H1 (cell line): ENCODE measurements around the gene CDC26. TPM values are rescaled to one million over a fixed set of nuclear protein-coding genes. Genes with fewer than 3 reads are reported as not detected.

Experiments
- CTCF ChIA-PET: fragments of 300-600 bp; sonication (Branson Sonifier 250); formaldehyde crosslinking; loops from one replicate; lab custom pipeline; 2021; ENCODE audit not compliant: partially characterized antibody; lab: Charles Lee
- POLR2A ChIA-PET: fragments of 300-600 bp; sonication (Branson Sonifier 250); formaldehyde crosslinking; loops from one replicate; lab custom pipeline; 2021; ENCODE audit warnings: inconsistent platforms; ENCODE audit not compliant: partially characterized antibody; lab: Charles Lee
- DNase-seq, 2 experiments: peaks; one replicate each; pipeline versions ENCODE4 v3.0.0 to v3.0.0-alpha.2; 2010 to 2022; ENCODE audit warnings: low spot score in 2 of 2, low read depth in 1 of 2, mixed read lengths in 1 of 2
- FAIRE-seq: peaks from 2 replicates; lab custom pipeline; 2011; peaks lifted over from hg19 to GRCh38; lab: Jason Lieb, UNC
- H2AFZ ChIP-seq: 2 replicates; pipeline ENCODE4 v1.8.1; 2012; ENCODE audit warnings: low read length, inconsistent platforms
- H2AK5ac ChIP-seq: 2 replicates; pipeline ENCODE4 v1.6.1; 2013; ENCODE audit warnings: low read depth, low read length
- H2BK120ac ChIP-seq: replicated peaks from 2 replicates; pipeline ENCODE3; 2013; ENCODE audit warnings: low read depth, low read length, inconsistent platforms
- H2BK12ac ChIP-seq: 2 replicates; pipeline ENCODE4 v1.6.1; 2013; ENCODE audit warnings: low read depth, low read length
- H2BK15ac ChIP-seq: 2 replicates; pipeline ENCODE4 v1.6.1; 2013; ENCODE audit warnings: low read length
- H2BK20ac ChIP-seq: 2 replicates; pipeline ENCODE4 v1.6.1; 2013; ENCODE audit warnings: low read length
- H2BK5ac ChIP-seq: 2 replicates; pipeline ENCODE4 v1.6.1; 2013; ENCODE audit warnings: low read depth, low read length
- H3K14ac ChIP-seq: 2 replicates; pipeline ENCODE4 v1.6.1; 2013; ENCODE audit warnings: inconsistent platforms; ENCODE audit not compliant: insufficient read length
- H3K18ac ChIP-seq: 2 replicates; pipeline ENCODE4 v1.6.1; 2013; ENCODE audit warnings: low read length; ENCODE audit errors: extremely low read depth
- H3K23ac ChIP-seq: 2 replicates; pipeline ENCODE4 v1.6.1; 2013; ENCODE audit warnings: inconsistent platforms; ENCODE audit not compliant: insufficient read length
- H3K23me2 ChIP-seq: 2 replicates; pipeline ENCODE4 v1.6.1; 2013; ENCODE audit warnings: low read depth, low read length
- H3K27ac ChIP-seq: 2 replicates; pipeline ENCODE4 v1.6.1; 2011; ENCODE audit warnings: low read depth, low read length, inconsistent platforms
- H3K27me3 ChIP-seq, 4 experiments: replicated peaks in 1 of 4; 1 replicate in 1 of 4; 2 replicates in 3 of 4; pipeline versions ENCODE4 v1.6.1 to v1.8.1; 2011 to 2013; ENCODE audit warnings: low read length in 3 of 4, mild to moderate bottlenecking in 3 of 4, inconsistent platforms in 2 of 4, mixed read lengths in 2 of 4, moderate library complexity in 1 of 4; ENCODE audit not compliant: control insufficient read depth in 3 of 4, insufficient read depth in 3 of 4; ENCODE audit errors: extremely low read depth in 1 of 4
- H3K36me3 ChIP-seq, 4 experiments: 2 replicates each; pipeline versions ENCODE4 v1.6.1 to v1.8.1; 2011 to 2013; ENCODE audit warnings: mild to moderate bottlenecking in 4 of 4, low read length in 3 of 4, moderate library complexity in 2 of 4, control low read depth in 1 of 4, inconsistent platforms in 1 of 4; ENCODE audit not compliant: insufficient read depth in 4 of 4, control insufficient read depth in 2 of 4
- H3K4ac ChIP-seq: replicated peaks from 2 replicates; pipeline ENCODE3; 2013; ENCODE audit warnings: low read length, low read depth, mixed read lengths, inconsistent platforms; ENCODE audit not compliant: insufficient read length
- H3K4me1 ChIP-seq, 4 experiments: replicated peaks in 1 of 4; 1 replicate in 1 of 4; 2 replicates in 3 of 4; pipeline versions ENCODE4 v1.6.1 to v1.8.1; 2011 to 2013; ENCODE audit warnings: low read length in 3 of 4, inconsistent platforms in 2 of 4, mixed read lengths in 1 of 4; ENCODE audit not compliant: insufficient read depth in 4 of 4, control insufficient read depth in 3 of 4
- H3K4me2 ChIP-seq, 2 experiments: 2 replicates each; pipeline versions ENCODE4 v1.6.1 to v1.8.1; 2011 to 2013; ENCODE audit warnings: low read depth in 2 of 2, low read length in 2 of 2, control low read depth in 1 of 2, inconsistent platforms in 1 of 2, mild to moderate bottlenecking in 1 of 2; ENCODE audit not compliant: insufficient read depth in 1 of 2
- H3K4me3 ChIP-seq, 4 experiments: fragments of 200-600, 300-600 bp in 1 of 4; sonication (generic), shearing (Covaris generic), sonication (Bioruptor Twin) in 1 of 4; 2 replicates each; pipeline versions ENCODE4 v1.5.1 to v1.8.1; 2011 to 2016; ENCODE audit warnings: low read length in 4 of 4, low read depth in 3 of 4, control low read depth in 2 of 4, inconsistent platforms in 2 of 4, mild to moderate bottlenecking in 2 of 4, mixed read lengths in 1 of 4, moderate library complexity in 1 of 4; ENCODE audit not compliant: insufficient read depth in 2 of 4; ENCODE audit errors: extremely low read depth in 1 of 4
- H3K56ac ChIP-seq: replicated peaks from 2 replicates; pipeline ENCODE3; 2013; ENCODE audit warnings: low read depth, mild to moderate bottlenecking, mixed read lengths, low read length, inconsistent platforms; ENCODE audit not compliant: insufficient read length
- H3K79me1 ChIP-seq: 2 replicates; pipeline ENCODE4 v1.6.1; 2013; ENCODE audit warnings: low read depth, low read length, control low read depth
- H3K79me2 ChIP-seq, 2 experiments: 2 replicates each; pipeline versions ENCODE4 v1.6.1 to v1.8.1; 2012 to 2013; ENCODE audit warnings: low read length in 2 of 2, mild to moderate bottlenecking in 2 of 2, inconsistent platforms in 1 of 2; ENCODE audit not compliant: insufficient read depth in 2 of 2, control insufficient read depth in 1 of 2
- H3K9ac ChIP-seq, 4 experiments: replicated peaks in 1 of 4; 1 replicate in 1 of 4; 2 replicates in 3 of 4; pipeline versions ENCODE4 v1.6.1 to v1.8.1; 2011 to 2013; ENCODE audit warnings: low read depth in 3 of 4, low read length in 3 of 4, control low read depth in 2 of 4, mild to moderate bottlenecking in 2 of 4, moderate library complexity in 2 of 4, inconsistent platforms in 1 of 4; ENCODE audit errors: extremely low read depth in 1 of 4
- H3K9me3 ChIP-seq, 2 experiments: 2 replicates each; pipeline versions ENCODE4 v1.6.1 to v1.8.1; 2012 to 2013; ENCODE audit warnings: mild to moderate bottlenecking in 2 of 2, moderate library complexity in 2 of 2, control low read depth in 1 of 2, inconsistent platforms in 1 of 2, low read depth in 1 of 2, low read length in 1 of 2, mixed read lengths in 1 of 2; ENCODE audit not compliant: insufficient read depth in 2 of 2
- H4K20me1 ChIP-seq, 2 experiments: replicated peaks in 1 of 2; 2 replicates each; pipeline versions ENCODE3 to v1.8.1; 2011 to 2013; ENCODE audit warnings: inconsistent platforms in 2 of 2, low read length in 2 of 2, mild to moderate bottlenecking in 1 of 2; ENCODE audit not compliant: insufficient read depth in 2 of 2, control insufficient read depth in 1 of 2
- H4K5ac ChIP-seq: 2 replicates; pipeline ENCODE4 v1.6.1; 2013; ENCODE audit warnings: low read length, low read depth, mixed read lengths, inconsistent platforms; ENCODE audit not compliant: insufficient read length
- H4K8ac ChIP-seq: 2 replicates; pipeline ENCODE4 v1.8.0; 2013; ENCODE audit warnings: mild to moderate bottlenecking, moderate library complexity, low read length, inconsistent platforms; ENCODE audit not compliant: insufficient read depth; ENCODE audit errors: extremely low read depth
- H4K91ac ChIP-seq: replicated peaks from 2 replicates; pipeline ENCODE3; 2013; ENCODE audit warnings: low read length, mixed read lengths, inconsistent platforms; ENCODE audit not compliant: insufficient read length
- KDM4A ChIP-seq: IDR thresholded peaks from one replicate; pipeline ENCODE4 v1.7.1; 2012; ENCODE audit warnings: low read depth, mild to moderate bottlenecking, moderate library complexity, low read length, inconsistent platforms; ENCODE audit not compliant: severe bottlenecking
- TBP ChIP-seq: IDR thresholded peaks from 2 replicates; pipeline ENCODE4 v1.6.1; 2011; ENCODE audit warnings: low read depth, low read length, improper control_type of control experiment
- whole genome bisulfite sequencing, 2 experiments: shearing (Covaris generic) in 1 of 2; methylation state at CpG; one replicate each; pipeline versions ENCODE4 v1.1.6 to v1.1.7; 2013 to 2015; ENCODE audit warnings: low lambda C conversion rate in 2 of 2, mixed read lengths in 2 of 2, inconsistent platforms in 1 of 2, low coverage in 1 of 2, missing lambda C conversion rate in 1 of 2; ENCODE audit not compliant: insufficient replicate concordance in 2 of 2, insufficient coverage in 1 of 2, insufficient read length in 1 of 2; ENCODE audit errors: extremely low coverage in 1 of 2, missing lambda C conversion rate in 1 of 2; 5-methylcytosine and 5-hydroxymethylcytosine counted together
- polyA plus RNA-seq, 7 experiments: library from polyadenylated mRNA; depleted of rRNA in 3 of 7; stranded (reverse) in 5 of 7; unstranded in 2 of 7; fragments of >200 nt in 5 of 7; fragments of 200-250 nt in 2 of 7; gene quantifications; 1 replicate in 5 of 7; 2 replicates in 1 of 7; 4 replicates in 1 of 7; pipeline versions ENCODE4 v1.2.1 to v1.2.3, GENCODE V29; 2011 to 2013; ENCODE audit warnings: missing spikeins in 2 of 7, mixed read lengths in 2 of 7
- total RNA-seq: library from RNA; stranded (reverse); fragmentation: NEBNext Ultra II Directional; extraction: Animal tissue kit (Norgen Biotek cat#: 25700); gene quantifications from 2 replicates; pipeline ENCODE4 v1.2.1, GENCODE V29; 2021

Gene CDC26
- total and polyA plus RNA-seq, 2 of the 8 experiments (the other 6 are each of a cell fraction or from before 2014, with no cell fraction given): 31.5 to 41.9 TPM

DNA sequence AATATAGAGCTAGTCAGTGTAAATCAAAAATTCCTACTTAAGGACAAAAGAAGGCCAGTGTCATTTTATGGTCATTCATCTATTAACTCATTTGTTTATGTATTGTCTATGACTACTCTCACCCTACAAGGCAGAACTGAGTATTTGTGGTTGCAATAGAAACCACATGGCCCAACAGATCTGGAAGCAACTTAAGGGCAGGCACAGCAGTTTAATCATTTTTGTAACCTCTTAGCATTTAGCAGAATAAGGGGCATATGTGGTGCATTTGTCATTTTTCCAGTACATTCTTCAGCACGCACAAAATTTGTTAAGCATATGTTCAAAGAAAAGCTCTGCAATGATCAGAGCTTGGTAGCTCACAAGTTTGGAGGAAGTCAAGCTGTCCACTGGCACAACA, 55.4 kb downstream of the CDC26 start:
- 90% methylated on average over 1 of the region's 1 CpG; no CpG with 5 or more reads in 1 of the 2 experiments for WGBS, 2 experiments
- Histone ChIP-seq H4K8ac (no peak overlapping the region), H2BK120ac (no peak overlapping the region), H3K79me1 (0 out of 2 replicates have a peak, but pooled peaks cover 3% of the 10 kb centered on the region), H4K91ac (no peak overlapping the region), H2AK5ac (no peak overlapping the region), H2BK5ac (no peak overlapping the region), H3K23me2 (peaks cover 10% of the 10 kb centered on the region), H2AFZ (no peak overlapping the region), H2BK20ac (no peak overlapping the region), H3K27ac (no peak overlapping the region)
- FAIRE-seq: no peak
- TF ChIP-seq KDM4A (no peak), TBP (no peak)
- TF ChIP-seq, all 59 proteins: peak for 0
- no peak overlapping the region for H3K56ac ChIP-seq
- H3K4me3 ChIP-seq: peak overlapping the region in 3 of 4 experiments; percentile 93 to 94 (median 94); a peak in 5 of 8 replicates
- ChIA-PET CTCF (interaction anchor here (0.8 to 3.1 kb wide), 6 partner anchors 19 to 400 kb away, joined by 3 to 17 read pairs (median 3); partner anchors contain the start of genes CDC26, PRPF4 and SLC31A2), POLR2A (interaction anchor here (0.7 to 2.9 kb wide), 2 partner anchors 55 to 58 kb away, joined by 4 to 10 read pairs; partner anchors contain the start of genes CDC26 and PRPF4)
- H3K9me3 ChIP-seq: no peaks in the 10 kb centered on the region
- H4K5ac ChIP-seq: no peak overlapping the region
- peak overlapping the region; percentile 90 to 99 for H3K4me2 ChIP-seq
- no peak overlapping the region for H2BK12ac ChIP-seq
- no peak overlapping the region for H3K18ac ChIP-seq
- peaks cover 0 to 2% of the 10 kb centered on the region in 2 experiments for H4K20me1 ChIP-seq
- peaks cover 6 to 51% of the 10 kb centered on the region in 2 experiments for H3K79me2 ChIP-seq
- no peak overlapping the region for H3K14ac ChIP-seq
- no peak for DNase-seq
- no peak overlapping the region for H2BK15ac ChIP-seq
- no peak overlapping the region for H3K4ac ChIP-seq
- no peak overlapping the region; a peak in 1 of 7 replicates for H3K9ac ChIP-seq
- peaks cover 0 to 10% (median 1%) of the 10 kb centered on the region in 4 experiments; a peak in 4 of 7 replicates for H3K4me1 ChIP-seq
- H3K23ac ChIP-seq: no peak overlapping the region
- no peaks in the 10 kb centered on the region for H3K27me3 ChIP-seq
- no peaks in the 10 kb centered on the region; a peak in 1 of 8 replicates for H3K36me3 ChIP-seq
